Astrocyte (in vitro differentiated cells and primary cell): ENCODE data around the gene ZFP36L1. TPM values are rescaled to one million over a fixed set of nuclear protein-coding genes. Genes with fewer than 3 reads are reported as not detected.

ENCODE experiments used
- DNase-seq: peaks from one replicate; pipeline ENCODE4 v3.0.0-alpha.2; 2010; ENCODE audit warnings: low read depth
- FAIRE-seq: peaks from 2 replicates; lab custom pipeline; 2011; peaks lifted over from hg19 to GRCh38; lab: Jason Lieb, UNC
- H2AFZ ChIP-seq: 2 replicates; pipeline ENCODE4 v1.6.0; 2012; ENCODE audit warnings: low read depth, low read length, inconsistent platforms
- H3K27ac ChIP-seq: 2 replicates; pipeline ENCODE4 v1.5.1; 2011; ENCODE audit warnings: low read depth, low read length, inconsistent platforms
- H3K27me3 ChIP-seq: 2 replicates; pipeline ENCODE4 v1.6.0; 2011; ENCODE audit warnings: low read length, inconsistent platforms; ENCODE audit not compliant: insufficient read depth
- H3K36me3 ChIP-seq: 2 replicates; pipeline ENCODE4 v1.5.1; 2011; ENCODE audit warnings: low read length, inconsistent platforms; ENCODE audit not compliant: insufficient read depth
- H3K4me1 ChIP-seq: 2 replicates; pipeline ENCODE4 v1.5.1; 2011; ENCODE audit warnings: low read length, inconsistent platforms; ENCODE audit not compliant: insufficient read depth
- H3K4me2 ChIP-seq: 2 replicates; pipeline ENCODE4 v1.6.0; 2012; ENCODE audit warnings: low read length, inconsistent platforms
- H3K4me3 ChIP-seq: 2 replicates; pipeline ENCODE4 v1.5.1; 2011; ENCODE audit warnings: low read depth, mild to moderate bottlenecking, low read length, inconsistent platforms; ENCODE audit not compliant: insufficient read depth
- H3K79me2 ChIP-seq: 2 replicates; pipeline ENCODE4 v1.6.0; 2012; ENCODE audit warnings: mild to moderate bottlenecking, low read length, inconsistent platforms; ENCODE audit not compliant: insufficient read depth
- H3K9ac ChIP-seq: 2 replicates; pipeline ENCODE4 v1.6.0; 2012; ENCODE audit warnings: mild to moderate bottlenecking, low read length, inconsistent platforms
- H3K9me3 ChIP-seq: 2 replicates; pipeline ENCODE4 v1.5.1; 2012; ENCODE audit warnings: low read depth, mild to moderate bottlenecking, low read length, inconsistent platforms; ENCODE audit not compliant: insufficient read depth
- H4K20me1 ChIP-seq: 2 replicates; pipeline ENCODE4 v1.6.0; 2012; ENCODE audit warnings: low read length, inconsistent platforms; ENCODE audit not compliant: insufficient read depth
- H3K27ac Mint-ChIP-seq: one replicate; pipeline ENCODE4 v1.8.0; 2021; ENCODE audit warnings: mild to moderate bottlenecking, mixed read lengths; ENCODE audit not compliant: unreplicated experiment
- H3K27me3 Mint-ChIP-seq: one replicate; pipeline ENCODE4 v1.8.0; 2021; ENCODE audit warnings: low read depth, mixed read lengths; ENCODE audit not compliant: unreplicated experiment
- H3K36me3 Mint-ChIP-seq: one replicate; pipeline ENCODE4 v1.8.0; 2021; ENCODE audit warnings: low read depth, mixed read lengths; ENCODE audit not compliant: unreplicated experiment
- H3K4me1 Mint-ChIP-seq: one replicate; pipeline ENCODE4 v1.8.0; 2021; ENCODE audit warnings: low read depth, mixed read lengths; ENCODE audit not compliant: unreplicated experiment
- H3K4me3 Mint-ChIP-seq: one replicate; pipeline ENCODE4 v1.8.0; 2021; ENCODE audit warnings: mild to moderate bottlenecking, moderate library complexity, mixed read lengths; ENCODE audit not compliant: unreplicated experiment
- H3K9me3 Mint-ChIP-seq: one replicate; pipeline ENCODE4 v1.8.0; 2021; ENCODE audit warnings: mild to moderate bottlenecking, mixed read lengths; ENCODE audit not compliant: unreplicated experiment
- EZH2 ChIP-seq: IDR thresholded peaks from 2 replicates; pipeline ENCODE4 v1.6.1; 2012; ENCODE audit warnings: mild to moderate bottlenecking, low read length, inconsistent platforms; ENCODE audit not compliant: insufficient read depth
- total RNA-seq: library from RNA; stranded (reverse); gene quantifications from 2 replicates; pipeline ENCODE4 v1.2.1, GENCODE V29; 2021
- TF ChIP-seq, protein P1 (sequence below): IDR thresholded peaks from 2 replicates; pipeline ENCODE4 v1.5.1; 2011; ENCODE audit warnings: low read depth, mild to moderate bottlenecking, inconsistent platforms, low read length, moderate library complexity; ENCODE audit not compliant: insufficient read depth

Gene ZFP36L1
- total RNA-seq, 1 donor from 2014 or later = 219 TPM

DNA sequence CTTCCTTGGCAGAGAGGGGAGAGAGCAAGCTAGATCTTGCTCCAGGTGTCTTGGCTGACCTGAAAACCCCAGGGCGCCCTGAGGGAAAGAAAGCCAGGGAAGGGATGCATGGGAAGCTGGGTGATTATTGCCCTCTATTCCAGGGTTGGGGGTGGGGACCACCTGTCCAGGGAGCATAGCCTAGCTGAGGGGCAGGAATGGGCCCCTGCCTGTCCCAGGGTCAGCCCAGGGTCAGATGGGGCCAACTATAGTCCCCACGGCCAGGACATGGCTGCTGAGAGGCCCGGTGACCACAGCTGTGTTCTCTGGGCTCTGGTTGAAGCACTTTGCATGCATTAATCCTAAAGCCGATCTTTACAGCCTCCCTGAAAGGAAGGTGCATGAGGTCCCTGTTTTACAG, 30.1 kb upstream of the ZFP36L1 start:
- no peak overlapping the region for H3K4me3 Mint-ChIP-seq
- H3K27ac Mint-ChIP-seq = no peak overlapping the region
- H3K4me1 ChIP-seq = peaks cover 4% of the 10 kb centered on the region
- no peaks in the 10 kb centered on the region for H3K4me1 Mint-ChIP-seq
- H3K4me3 ChIP-seq = no peak overlapping the region
- H3K27ac ChIP-seq = no peak overlapping the region
- no peak for DNase-seq
- no peaks in the 10 kb centered on the region for H3K9me3 Mint-ChIP-seq
- no peak overlapping the region for H2AFZ ChIP-seq
- TF ChIP-seq EZH2 = no peak
- TF ChIP-seq, protein P1, sequence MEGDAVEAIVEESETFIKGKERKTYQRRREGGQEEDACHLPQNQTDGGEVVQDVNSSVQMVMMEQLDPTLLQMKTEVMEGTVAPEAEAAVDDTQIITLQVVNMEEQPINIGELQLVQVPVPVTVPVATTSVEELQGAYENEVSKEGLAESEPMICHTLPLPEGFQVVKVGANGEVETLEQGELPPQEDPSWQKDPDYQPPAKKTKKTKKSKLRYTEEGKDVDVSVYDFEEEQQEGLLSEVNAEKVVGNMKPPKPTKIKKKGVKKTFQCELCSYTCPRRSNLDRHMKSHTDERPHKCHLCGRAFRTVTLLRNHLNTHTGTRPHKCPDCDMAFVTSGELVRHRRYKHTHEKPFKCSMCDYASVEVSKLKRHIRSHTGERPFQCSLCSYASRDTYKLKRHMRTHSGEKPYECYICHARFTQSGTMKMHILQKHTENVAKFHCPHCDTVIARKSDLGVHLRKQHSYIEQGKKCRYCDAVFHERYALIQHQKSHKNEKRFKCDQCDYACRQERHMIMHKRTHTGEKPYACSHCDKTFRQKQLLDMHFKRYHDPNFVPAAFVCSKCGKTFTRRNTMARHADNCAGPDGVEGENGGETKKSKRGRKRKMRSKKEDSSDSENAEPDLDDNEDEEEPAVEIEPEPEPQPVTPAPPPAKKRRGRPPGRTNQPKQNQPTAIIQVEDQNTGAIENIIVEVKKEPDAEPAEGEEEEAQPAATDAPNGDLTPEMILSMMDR = no peak
- H3K4me2 ChIP-seq = no peak overlapping the region
- FAIRE-seq = no peak
- no peaks in the 10 kb centered on the region for H3K9me3 ChIP-seq
- no peaks in the 10 kb centered on the region for H3K79me2 ChIP-seq
- H4K20me1 ChIP-seq = no peaks in the 10 kb centered on the region
- no peaks in the 10 kb centered on the region for H3K27me3 Mint-ChIP-seq
- peaks cover 13% of the 10 kb centered on the region for H3K36me3 Mint-ChIP-seq
- H3K9ac ChIP-seq = no peak overlapping the region
- H3K36me3 ChIP-seq = no peaks in the 10 kb centered on the region
- no peaks in the 10 kb centered on the region for H3K27me3 ChIP-seq

DNA sequence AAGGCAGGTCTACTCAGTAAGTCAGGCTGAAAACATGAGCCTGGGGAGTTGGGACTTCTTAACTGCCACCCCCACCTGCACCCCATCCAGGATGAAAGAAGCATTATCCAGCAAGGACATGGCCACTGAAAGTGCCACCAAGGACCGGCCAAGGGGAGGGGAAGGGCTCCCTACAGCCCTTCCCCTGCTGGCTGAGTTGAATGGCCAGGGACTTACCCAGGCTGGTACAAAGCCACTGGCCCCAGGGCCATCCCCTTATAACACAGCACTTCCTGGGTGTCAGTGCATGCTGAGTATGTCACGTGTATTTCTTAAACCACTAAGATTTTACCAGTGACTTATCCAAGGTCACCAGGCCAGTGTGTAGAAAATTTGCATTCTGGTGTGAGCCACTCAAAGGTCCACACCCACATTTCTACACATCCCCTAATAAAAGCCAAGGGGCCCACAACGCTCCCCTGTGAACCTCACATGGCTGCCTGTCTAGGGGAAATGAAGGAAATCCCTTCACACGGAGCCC, 29.3 kb upstream of the ZFP36L1 start:
- DNase-seq (no peak), FAIRE-seq (no peak)
- no peak for TF ChIP-seq EZH2
- TF ChIP-seq, protein P1 = no peak
- peaks cover 13% of the 10 kb centered on the region for H3K36me3 Mint-ChIP-seq
- Histone ChIP-seq H3K79me2 (no peaks in the 10 kb centered on the region), H3K27ac (no peak overlapping the region), H3K9me3 (no peaks in the 10 kb centered on the region), H3K36me3 (no peaks in the 10 kb centered on the region), H2AFZ (no peak overlapping the region), H3K4me1 (peaks cover 4% of the 10 kb centered on the region), H3K4me3 (no peak overlapping the region), H4K20me1 (no peaks in the 10 kb centered on the region), H3K9ac (no peak overlapping the region), H3K27me3 (no peaks in the 10 kb centered on the region), H3K4me2 (no peak overlapping the region)
- H3K4me3 Mint-ChIP-seq = no peak overlapping the region
- H3K4me1 Mint-ChIP-seq = peaks cover 1% of the 10 kb centered on the region
- H3K27me3 Mint-ChIP-seq = no peaks in the 10 kb centered on the region
- H3K9me3 Mint-ChIP-seq = no peaks in the 10 kb centered on the region
- no peak overlapping the region for H3K27ac Mint-ChIP-seq

DNA sequence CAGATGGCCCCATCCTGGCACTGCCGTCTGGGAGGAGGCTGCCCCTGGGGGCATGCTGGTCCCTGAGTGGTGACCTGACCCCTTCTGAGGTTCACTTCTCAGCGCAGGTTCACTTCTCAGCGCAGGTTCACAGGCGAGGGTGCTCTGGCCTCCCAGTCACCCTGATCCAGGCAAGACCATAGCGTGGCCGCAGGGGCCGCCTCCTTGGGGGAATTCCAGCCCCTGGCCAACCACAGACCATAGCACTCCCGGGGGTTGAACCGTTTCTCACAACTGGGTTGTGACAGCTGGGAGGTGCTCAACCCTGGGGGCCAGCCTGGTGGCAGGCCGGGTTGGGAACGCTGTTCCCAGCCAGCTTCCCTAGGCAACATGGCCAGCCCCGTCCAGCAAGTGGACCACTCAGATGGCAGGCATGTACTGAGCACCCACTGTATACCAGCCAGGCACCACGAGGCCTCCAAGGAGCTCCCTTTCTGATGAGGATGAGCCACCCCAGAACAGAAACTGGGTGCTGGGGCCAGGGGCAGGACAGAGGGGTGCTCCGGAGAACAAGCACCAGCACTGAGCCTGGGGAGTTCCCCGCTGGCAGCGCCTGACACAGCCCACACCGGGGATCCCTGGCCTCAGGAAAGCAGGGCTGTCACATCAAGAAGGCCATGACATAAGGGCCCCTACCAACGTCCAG, 28.3 kb upstream of the ZFP36L1 start:
- H3K79me2 ChIP-seq = no peaks in the 10 kb centered on the region
- no peak for FAIRE-seq
- H3K4me1 Mint-ChIP-seq = peaks cover 4% of the 10 kb centered on the region
- no peak overlapping the region for H3K4me2 ChIP-seq
- no peak for DNase-seq
- H3K36me3 Mint-ChIP-seq = peaks cover 13% of the 10 kb centered on the region
- TF ChIP-seq, protein P1 = no peak
- TF ChIP-seq EZH2 = no peak
- H3K4me3 Mint-ChIP-seq = no peak overlapping the region
- no peak overlapping the region for H3K27ac Mint-ChIP-seq
- H3K27me3 ChIP-seq = no peaks in the 10 kb centered on the region
- H4K20me1 ChIP-seq = no peaks in the 10 kb centered on the region
- no peaks in the 10 kb centered on the region for H3K9me3 ChIP-seq
- no peak overlapping the region for H3K9ac ChIP-seq
- no peaks in the 10 kb centered on the region for H3K36me3 ChIP-seq
- H3K27ac ChIP-seq = no peak overlapping the region
- H3K9me3 Mint-ChIP-seq = no peaks in the 10 kb centered on the region
- peaks cover 10% of the 10 kb centered on the region for H3K4me1 ChIP-seq
- no peak overlapping the region for H3K4me3 ChIP-seq
- no peaks in the 10 kb centered on the region for H3K27me3 Mint-ChIP-seq
- no peak overlapping the region for H2AFZ ChIP-seq
